HL-60 (cell line): Measurements from ENCODE around the gene PERCC1.

Experiments
- DNase-seq, 2 experiments: peaks; one replicate each; pipeline ENCODE4 v3.0.0-alpha.2; 2010 to 2020; ENCODE audit warnings: low read depth in 1 of 2, low spot score in 1 of 2
- H3K27ac ChIP-seq: fragments of 250-450 bp; sonication (Bioruptor Pico); replicated peaks from 2 replicates; pipeline ENCODE4 v1.5.1; 2020; ENCODE audit warnings: mild to moderate bottlenecking, moderate library complexity
- H3K27me3 ChIP-seq: fragments of 250-450 bp; sonication (Bioruptor Pico); 2 replicates; pipeline ENCODE4 v1.5.1; 2021; ENCODE audit warnings: mild to moderate bottlenecking, moderate library complexity; ENCODE audit not compliant: insufficient read depth, poor library complexity, severe bottlenecking
- H3K4me3 ChIP-seq: replicated peaks from 2 replicates; pipeline ENCODE4 v1.5.1; 2011; ENCODE audit warnings: mild to moderate bottlenecking, control low read depth, low read length; ENCODE audit not compliant: insufficient read depth
- CTCF ChIP-seq: IDR thresholded peaks from one replicate; pipeline ENCODE4 v1.5.1; 2011; ENCODE audit warnings: low read length, control low read depth, inconsistent platforms; ENCODE audit not compliant: insufficient read depth
- GABPA ChIP-seq: IDR thresholded peaks from 2 replicates; pipeline ENCODE4 v1.6.1; 2012; ENCODE audit warnings: low read depth
- POLR2AphosphoS5 ChIP-seq: IDR thresholded peaks from 2 replicates; pipeline ENCODE4 v1.6.1; 2012; ENCODE audit warnings: low read depth
- REST ChIP-seq: IDR thresholded peaks from 2 replicates; pipeline ENCODE4 v1.6.1; 2012; ENCODE audit warnings: low read depth; ENCODE audit not compliant: insufficient replicate concordance
- SPI1 ChIP-seq: IDR thresholded peaks from 2 replicates; pipeline ENCODE4 v1.6.1; 2012; ENCODE audit warnings: low read depth, mild to moderate bottlenecking, borderline replicate concordance

Gene PERCC1

GRCh38 chr16:1464196-1464893 lies 33.5 kb downstream of the PERCC1 start:
- no peak overlapping the region for H3K27ac ChIP-seq
- no peak for TF ChIP-seq GABPA
- TF ChIP-seq CTCF = no peak
- TF ChIP-seq REST = no peak
- TF ChIP-seq POLR2AphosphoS5 = no peak
- TF ChIP-seq SPI1 = no peak
- H3K27me3 ChIP-seq = no peaks in the 10 kb centered on the region
- DNase-seq = no peak
- no peak overlapping the region for H3K4me3 ChIP-seq

GRCh38 chr16:1464894-1465566 lies 34.2 kb downstream of the PERCC1 start:
- H3K27ac ChIP-seq = no peak overlapping the region
- H3K4me3 ChIP-seq = no peak overlapping the region
- no peak for DNase-seq
- TF ChIP-seq POLR2AphosphoS5 (no peak), SPI1 (no peak), GABPA (no peak), REST (no peak), CTCF (no peak)
- no peaks in the 10 kb centered on the region for H3K27me3 ChIP-seq

- H3K27me3 ChIP-seq = no peaks in the 10 kb centered on the region
- TF ChIP-seq CTCF (no peak), SPI1 (no peak), POLR2AphosphoS5 (no peak), GABPA (no peak), REST (no peak)
- no peak for DNase-seq
- no peak overlapping the region for H3K27ac ChIP-seq
- no peak overlapping the region for H3K4me3 ChIP-seq
Observed at GRCh38 chr16:1465567-1465915, 34.7 kb downstream of the PERCC1 start.
